A549 (cell line): ENCODE measurements around the gene MOV10. TPM values are rescaled to one million over a fixed set of nuclear protein-coding genes. Genes with fewer than 3 reads are reported as not detected.

Experiments used
- ATAC-seq, 2 experiments: fragments of 200-7000 bp in 1 of 2; fragments of >200 bp in 1 of 2; cut with Nextera tagmentation in 1 of 2; cut with Tn5 transposase in 1 of 2; 3 replicates each; pipeline versions ENCODE4 v1.8.0 to v1.9.1; 2018 to 2020; ENCODE audit warnings: mild to moderate bottlenecking in 1 of 2, moderate library complexity in 1 of 2
- CTCF ChIA-PET: fragments of 300-600 bp; sonication (Branson Sonifier 250); formaldehyde crosslinking; extraction: SDS; loops from one replicate; lab custom pipeline; 2021; ENCODE audit warnings: antibody characterized with exemption, inconsistent platforms; lab: Yijun Ruan, JAX
- POLR2A ChIA-PET: fragments of 350-600 bp; formaldehyde crosslinking; extraction: SDS; loops from one replicate; lab custom pipeline; 2021; ENCODE audit warnings: antibody characterized with exemption, inconsistent platforms; lab: Yijun Ruan, JAX
- DNase-seq, 2 experiments: peaks; one replicate each; pipeline versions ENCODE4 v3.0.0 to v3.0.0-alpha.2; 2011 to 2016; ENCODE audit warnings: low read depth in 1 of 2, low spot score in 1 of 2
- FAIRE-seq: peaks from 2 replicates; lab custom pipeline; 2011; peaks lifted over from hg19 to GRCh38; lab: Jason Lieb, UNC
- H3K27ac ChIP-seq, 2 experiments: fragments of >200 bp; sonication (Bioruptor Twin); formaldehyde crosslinking; 3 replicates each; pipeline ENCODE4 v1.5.1; 2016 to 2017
- H3K4me1 ChIP-seq: fragments of >200 bp; sonication (Bioruptor Twin); formaldehyde crosslinking; 3 replicates; pipeline ENCODE4 v1.6.1; 2016
- H3K4me2 ChIP-seq: fragments of >200 bp; sonication (Bioruptor Twin); formaldehyde crosslinking; 3 replicates; pipeline ENCODE4 v1.6.1; 2016
- H3K4me3 ChIP-seq: fragments of >200 bp; sonication (Bioruptor Twin); formaldehyde crosslinking; 3 replicates; pipeline ENCODE4 v1.5.1; 2016
- H3K9me3 ChIP-seq: fragments of >200 bp; sonication (Bioruptor Twin); formaldehyde crosslinking; 3 replicates; pipeline ENCODE4 v1.6.1; 2016
- CEBPB ChIP-seq, 2 experiments: fragments of >200 bp in 1 of 2; sonication (Bioruptor Twin) in 1 of 2; formaldehyde crosslinking in 1 of 2; IDR thresholded peaks; 2 replicates each; pipeline ENCODE4 v1.6.1; 2012 to 2016
- EHMT2 ChIP-seq: fragments of 200-600 bp; sonication (generic); IDR thresholded peaks from 2 replicates; pipeline ENCODE4 v1.6.1; 2016; ENCODE audit warnings: antibody characterized with exemption, low read depth, mild to moderate bottlenecking, moderate library complexity
- EP300 ChIP-seq, 2 experiments: fragments of >200 bp; sonication (Bioruptor Twin); formaldehyde crosslinking; IDR thresholded peaks; 2 replicates in 1 of 2; 3 replicates in 1 of 2; pipeline ENCODE4 v1.6.1; 2016 to 2017
- FOSL2 ChIP-seq, 2 experiments: fragments of 450-650 bp in 1 of 2; fragments of >200 bp in 1 of 2; sonication (Bioruptor Twin) in 1 of 2; formaldehyde crosslinking; IDR thresholded peaks; 2 replicates each; pipeline versions ENCODE4 v1.5.0 to v1.6.1; 2016 to 2020; ENCODE audit warnings: mild to moderate bottlenecking in 1 of 2, moderate library complexity in 1 of 2
- HDAC2 ChIP-seq: fragments of 200-600 bp; sonication (generic); IDR thresholded peaks from 2 replicates; pipeline ENCODE4 v1.6.1; 2016
- HOXA7 ChIP-seq: fragments of 250-450 bp; sonication (Bioruptor Pico); IDR thresholded peaks from 2 replicates; pipeline ENCODE4 v1.5.0; 2020; ENCODE audit warnings: mild to moderate bottlenecking, moderate library complexity
- MAFK ChIP-seq: fragments of 450-650 bp; IDR thresholded peaks from 2 replicates; pipeline ENCODE4 v1.6.1; 2014; ENCODE audit not compliant: partially characterized antibody
- MAZ ChIP-seq: fragments of 150-350 bp; IDR thresholded peaks from 2 replicates; pipeline ENCODE4 v1.6.1; 2014; ENCODE audit warnings: antibody characterized with exemption, low read depth, low read length, borderline replicate concordance
- MYC ChIP-seq: IDR thresholded peaks from 2 replicates; pipeline ENCODE4 v1.6.1; 2012; ENCODE audit warnings: mild to moderate bottlenecking, inconsistent platforms, low read length, improper control_type of control experiment, borderline replicate concordance
- NPAS2 ChIP-seq: fragments of 250-450 bp; sonication (Bioruptor Pico); IDR thresholded peaks from 2 replicates; pipeline ENCODE4 v1.8.0; 2022; ENCODE audit warnings: mild to moderate bottlenecking, moderate library complexity, borderline replicate concordance
- POLR2AphosphoS2 ChIP-seq: conservative IDR thresholded peaks from 2 replicates; pipeline ENCODE4 v1.6.1; 2012; ENCODE audit warnings: low read length, improper control_type of control experiment, inconsistent platforms
- RAD21 ChIP-seq, 2 experiments: fragments of >200 bp in 1 of 2; sonication (Bioruptor Twin) in 1 of 2; formaldehyde crosslinking in 1 of 2; IDR thresholded peaks in 1 of 2; conservative IDR thresholded peaks in 1 of 2; 2 replicates in 1 of 2; 3 replicates in 1 of 2; pipeline ENCODE4 v1.6.1; 2012 to 2018; ENCODE audit warnings: inconsistent platforms in 1 of 2
- RARB ChIP-seq: fragments of 250-450 bp; sonication (Bioruptor Pico); IDR thresholded peaks from 2 replicates; pipeline ENCODE4 v1.8.0; 2021; ENCODE audit warnings: mild to moderate bottlenecking, moderate library complexity
- SMC3 ChIP-seq: fragments of >200 bp; sonication (Bioruptor Twin); formaldehyde crosslinking; IDR thresholded peaks from 3 replicates; pipeline ENCODE4 v1.6.1; 2018; ENCODE audit warnings: inconsistent platforms
- ZC3H11A ChIP-seq: fragments of 450-650 bp; IDR thresholded peaks from 2 replicates; pipeline ENCODE4 v1.6.1; 2014; ENCODE audit warnings: antibody characterized with exemption, mild to moderate bottlenecking
- ZFP36 ChIP-seq: fragments of 450-650 bp; IDR thresholded peaks from 2 replicates; pipeline ENCODE4 v1.6.1; 2014; ENCODE audit warnings: borderline replicate concordance; ENCODE audit not compliant: partially characterized antibody
- WGBS: methylation state at CpG from one replicate; pipeline ENCODE4 v1.1.6; 2017; ENCODE audit errors: missing lambda C conversion rate; 5-methylcytosine and 5-hydroxymethylcytosine counted together
- polyA plus RNA-seq, 4 experiments: library from polyadenylated mRNA; depleted of rRNA in 3 of 4; stranded (reverse); fragments of >200 nt; fragmentation: RNase III in 1 of 4; extraction: RNeasy Plus Mini Kit Qiagen cat#74134 plus additional on column Dnase treatment in 1 of 4; gene quantifications; 2 replicates in 3 of 4; 3 replicates in 1 of 4; pipeline ENCODE4 v1.2.3, GENCODE V29; 2011 to 2017
- TF ChIP-seq, protein P1 (sequence below): fragments of 250-450 bp; sonication (Bioruptor Pico); IDR thresholded peaks from 2 replicates; pipeline ENCODE4 v1.5.0; 2020; ENCODE audit warnings: low read depth, mild to moderate bottlenecking, moderate library complexity
- TF ChIP-seq, protein P2 (sequence below): fragments of >200 bp; sonication (Bioruptor Twin); formaldehyde crosslinking; IDR thresholded peaks from 3 replicates; pipeline ENCODE4 v1.6.1; 2016
- TF ChIP-seq, protein P3 (sequence below): fragments of >200 bp; sonication (Bioruptor Twin); formaldehyde crosslinking; IDR thresholded peaks from 2 replicates; pipeline ENCODE4 v1.6.1; 2016
- TF ChIP-seq, protein P4 (sequence below): fragments of >200 bp; sonication (Bioruptor Twin); formaldehyde crosslinking; IDR thresholded peaks from 3 replicates; pipeline ENCODE4 v1.5.1; 2016
- TF ChIP-seq, protein P5 (sequence below): IDR thresholded peaks from 2 replicates; pipeline ENCODE4 v1.6.1; 2012
- TF ChIP-seq, protein P6 (sequence below): fragments of 450-650 bp; IDR thresholded peaks from 2 replicates; pipeline ENCODE4 v1.6.1; 2014; ENCODE audit warnings: antibody characterized with exemption

The MOV10 gene
- polyA plus RNA-seq, 2 of the 4 experiments (the other 2 are of a cell fraction) = 27.3 to 37.3 TPM

DNA sequence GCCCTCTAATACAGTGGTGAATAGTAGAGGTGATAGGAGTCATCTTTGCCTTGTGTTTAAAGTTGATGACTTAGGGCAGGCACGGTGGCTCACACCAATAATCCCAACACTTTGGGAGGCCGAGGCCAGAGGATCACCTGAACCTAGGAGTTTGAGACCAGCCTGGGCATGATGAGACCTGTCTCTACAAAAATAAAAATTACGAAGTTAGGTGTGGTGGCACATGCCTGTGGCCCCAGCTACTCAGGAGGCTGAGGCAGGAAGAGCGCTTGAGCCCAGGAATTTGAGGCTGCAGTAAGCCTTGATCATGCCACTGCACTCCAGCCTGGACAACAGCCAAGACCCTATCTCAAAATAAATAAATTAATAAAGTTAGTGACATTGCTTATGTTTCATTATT is 28.2 kb upstream of the MOV10 start:
- CTCF ChIA-PET = interaction anchor here (1.7 kb wide), 1 partner anchor 17 kb away, joined by 6 read pairs; no protein-coding TSS in a partner anchor
- no peak for ATAC-seq
- 90% methylated on average over 3 of the region's 4 CpGs for WGBS
- POLR2A ChIA-PET = no interaction called here
- Histone ChIP-seq H3K4me2 (no peak overlapping the region), H3K27ac (0 out of 6 replicates have a peak overlapping the region, but pooled peaks of 1 of the 2 experiments have one; percentile 28), H3K9me3 (no peaks in the 10 kb centered on the region), H3K4me3 (no peak overlapping the region), H3K4me1 (no peaks in the 10 kb centered on the region)
- TF ChIP-seq RARB = no peak
- no peak for TF ChIP-seq EP300 (IDR thresholded peaks at IDR 0.05)
- no peak for TF ChIP-seq SMC3
- TF ChIP-seq, protein P1, sequence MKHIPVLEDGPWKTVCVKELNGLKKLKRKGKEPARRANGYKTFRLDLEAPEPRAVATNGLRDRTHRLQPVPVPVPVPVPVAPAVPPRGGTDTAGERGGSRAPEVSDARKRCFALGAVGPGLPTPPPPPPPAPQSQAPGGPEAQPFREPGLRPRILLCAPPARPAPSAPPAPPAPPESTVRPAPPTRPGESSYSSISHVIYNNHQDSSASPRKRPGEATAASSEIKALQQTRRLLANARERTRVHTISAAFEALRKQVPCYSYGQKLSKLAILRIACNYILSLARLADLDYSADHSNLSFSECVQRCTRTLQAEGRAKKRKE (CRISPR knock-in tag) = no peak
- no peak for DNase-seq
- no peak for FAIRE-seq

DNA sequence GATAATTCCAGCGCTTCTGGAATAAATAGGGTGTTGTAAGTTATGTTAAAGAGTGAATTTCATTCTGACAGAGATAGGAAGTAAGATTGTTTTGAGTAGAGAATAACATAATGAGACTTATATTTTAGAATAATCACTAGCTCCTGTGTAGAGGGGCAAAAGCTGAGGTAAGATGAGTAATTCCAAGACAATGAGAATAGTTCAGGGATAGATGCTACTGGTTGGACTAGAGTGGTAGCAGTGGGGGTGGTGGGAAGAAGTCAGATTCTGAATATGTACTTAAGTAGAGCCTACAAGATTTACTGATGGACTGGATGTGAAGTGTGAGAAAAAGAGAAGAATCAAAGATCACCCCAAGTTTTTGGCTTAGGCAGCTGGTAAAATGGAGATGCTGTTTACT is 23.3 kb upstream of the MOV10 start:
- ChIA-PET CTCF (interaction anchor here (1.1 to 2.8 kb wide), 4 partner anchors 13 to 260 kb away, joined by 3 to 9 read pairs (median 6); no protein-coding TSS in a partner anchor), POLR2A (no interaction called here)
- no peak for ATAC-seq
- WGBS = 100% methylated on average over 1 of the region's 1 CpG
- Histone ChIP-seq H3K4me2 (no peak overlapping the region), H3K4me3 (no peak overlapping the region), H3K9me3 (no peaks in the 10 kb centered on the region), H3K27ac (no peak overlapping the region), H3K4me1 (no peaks in the 10 kb centered on the region)
- DNase-seq = no peak
- no peak for TF ChIP-seq MAZ
- TF ChIP-seq ZFP36 = no peak
- TF ChIP-seq EP300 (IDR thresholded peaks at IDR 0.05) = no peak
- TF ChIP-seq MAFK = no peak
- no peak for TF ChIP-seq POLR2AphosphoS2
- TF ChIP-seq RAD21 (conservative IDR thresholded peaks at IDR 0.05 in 1 of 2, IDR thresholded peaks at IDR 0.05 in 1 of 2) = no peak
- no peak for TF ChIP-seq NPAS2 (CRISPR knock-in tag)
- TF ChIP-seq, protein P2, sequence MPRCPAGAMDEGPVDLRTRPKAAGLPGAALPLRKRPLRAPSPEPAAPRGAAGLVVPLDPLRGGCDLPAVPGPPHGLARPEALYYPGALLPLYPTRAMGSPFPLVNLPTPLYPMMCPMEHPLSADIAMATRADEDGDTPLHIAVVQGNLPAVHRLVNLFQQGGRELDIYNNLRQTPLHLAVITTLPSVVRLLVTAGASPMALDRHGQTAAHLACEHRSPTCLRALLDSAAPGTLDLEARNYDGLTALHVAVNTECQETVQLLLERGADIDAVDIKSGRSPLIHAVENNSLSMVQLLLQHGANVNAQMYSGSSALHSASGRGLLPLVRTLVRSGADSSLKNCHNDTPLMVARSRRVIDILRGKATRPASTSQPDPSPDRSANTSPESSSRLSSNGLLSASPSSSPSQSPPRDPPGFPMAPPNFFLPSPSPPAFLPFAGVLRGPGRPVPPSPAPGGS = no peak
- TF ChIP-seq HOXA7 (CRISPR knock-in tag) = no peak
- no peak for TF ChIP-seq ZC3H11A
- no peak for TF ChIP-seq FOSL2 (IDR thresholded peaks at IDR 0.05)
- TF ChIP-seq FOSL2 (CRISPR knock-in tag; IDR thresholded peaks at IDR 0.05) = no peak
- no peak for TF ChIP-seq MYC
- no peak for TF ChIP-seq HDAC2
- no peak for TF ChIP-seq EHMT2
- TF ChIP-seq, protein P3, sequence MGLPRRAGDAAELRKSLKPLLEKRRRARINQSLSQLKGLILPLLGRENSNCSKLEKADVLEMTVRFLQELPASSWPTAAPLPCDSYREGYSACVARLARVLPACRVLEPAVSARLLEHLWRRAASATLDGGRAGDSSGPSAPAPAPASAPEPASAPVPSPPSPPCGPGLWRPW = no peak
- TF ChIP-seq, protein P4, sequence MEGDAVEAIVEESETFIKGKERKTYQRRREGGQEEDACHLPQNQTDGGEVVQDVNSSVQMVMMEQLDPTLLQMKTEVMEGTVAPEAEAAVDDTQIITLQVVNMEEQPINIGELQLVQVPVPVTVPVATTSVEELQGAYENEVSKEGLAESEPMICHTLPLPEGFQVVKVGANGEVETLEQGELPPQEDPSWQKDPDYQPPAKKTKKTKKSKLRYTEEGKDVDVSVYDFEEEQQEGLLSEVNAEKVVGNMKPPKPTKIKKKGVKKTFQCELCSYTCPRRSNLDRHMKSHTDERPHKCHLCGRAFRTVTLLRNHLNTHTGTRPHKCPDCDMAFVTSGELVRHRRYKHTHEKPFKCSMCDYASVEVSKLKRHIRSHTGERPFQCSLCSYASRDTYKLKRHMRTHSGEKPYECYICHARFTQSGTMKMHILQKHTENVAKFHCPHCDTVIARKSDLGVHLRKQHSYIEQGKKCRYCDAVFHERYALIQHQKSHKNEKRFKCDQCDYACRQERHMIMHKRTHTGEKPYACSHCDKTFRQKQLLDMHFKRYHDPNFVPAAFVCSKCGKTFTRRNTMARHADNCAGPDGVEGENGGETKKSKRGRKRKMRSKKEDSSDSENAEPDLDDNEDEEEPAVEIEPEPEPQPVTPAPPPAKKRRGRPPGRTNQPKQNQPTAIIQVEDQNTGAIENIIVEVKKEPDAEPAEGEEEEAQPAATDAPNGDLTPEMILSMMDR = no peak
- TF ChIP-seq, all 56 proteins: peak for 0
- FAIRE-seq = no peak

DNA sequence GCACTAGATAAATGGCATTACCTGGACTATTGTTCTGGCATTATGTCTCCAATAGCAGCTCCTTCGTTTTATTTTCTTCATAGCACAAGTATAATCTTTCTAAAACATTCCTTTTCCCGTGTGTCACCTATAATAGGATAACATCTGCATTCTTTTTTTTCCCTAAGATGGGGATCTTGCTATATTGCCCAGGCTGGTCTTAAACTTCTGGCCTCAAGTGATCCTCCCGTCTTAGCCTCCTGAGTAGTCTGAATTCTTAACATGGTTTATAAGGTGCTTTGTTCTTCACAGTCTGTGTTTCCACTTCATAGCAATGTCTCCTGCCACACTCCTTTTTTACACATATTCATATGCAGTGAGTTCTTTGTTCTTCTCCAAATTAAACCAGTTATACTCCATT is 8.6 kb upstream of the MOV10 start:
- no peak for DNase-seq
- Histone ChIP-seq H3K9me3 (no peaks in the 10 kb centered on the region), H3K4me1 (no peaks in the 10 kb centered on the region), H3K4me3 (no peak overlapping the region), H3K27ac (no peak overlapping the region), H3K4me2 (no peak overlapping the region)
- ATAC-seq = no peak
- no peak for FAIRE-seq
- POLR2A ChIA-PET = no interaction called here
- WGBS = 90% methylated on average over 3 of the region's 3 CpGs
- no peak for TF ChIP-seq EP300 (IDR thresholded peaks at IDR 0.05)
- TF ChIP-seq, protein P5, sequence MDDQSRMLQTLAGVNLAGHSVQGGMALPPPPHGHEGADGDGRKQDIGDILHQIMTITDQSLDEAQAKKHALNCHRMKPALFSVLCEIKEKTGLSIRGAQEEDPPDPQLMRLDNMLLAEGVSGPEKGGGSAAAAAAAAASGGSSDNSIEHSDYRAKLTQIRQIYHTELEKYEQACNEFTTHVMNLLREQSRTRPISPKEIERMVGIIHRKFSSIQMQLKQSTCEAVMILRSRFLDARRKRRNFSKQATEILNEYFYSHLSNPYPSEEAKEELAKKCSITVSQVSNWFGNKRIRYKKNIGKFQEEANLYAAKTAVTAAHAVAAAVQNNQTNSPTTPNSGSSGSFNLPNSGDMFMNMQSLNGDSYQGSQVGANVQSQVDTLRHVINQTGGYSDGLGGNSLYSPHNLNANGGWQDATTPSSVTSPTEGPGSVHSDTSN = no peak
- TF ChIP-seq CEBPB (IDR thresholded peaks at IDR 0.05) = no peak
- TF ChIP-seq, protein P6, sequence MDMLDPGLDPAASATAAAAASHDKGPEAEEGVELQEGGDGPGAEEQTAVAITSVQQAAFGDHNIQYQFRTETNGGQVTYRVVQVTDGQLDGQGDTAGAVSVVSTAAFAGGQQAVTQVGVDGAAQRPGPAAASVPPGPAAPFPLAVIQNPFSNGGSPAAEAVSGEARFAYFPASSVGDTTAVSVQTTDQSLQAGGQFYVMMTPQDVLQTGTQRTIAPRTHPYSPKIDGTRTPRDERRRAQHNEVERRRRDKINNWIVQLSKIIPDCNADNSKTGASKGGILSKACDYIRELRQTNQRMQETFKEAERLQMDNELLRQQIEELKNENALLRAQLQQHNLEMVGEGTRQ = no peak
- TF ChIP-seq RAD21 (conservative IDR thresholded peaks at IDR 0.05 in 1 of 2, IDR thresholded peaks at IDR 0.05 in 1 of 2) = no peak
- no peak for TF ChIP-seq MAFK
- TF ChIP-seq POLR2AphosphoS2 = no peak
- CTCF ChIA-PET = no interaction called here
